HUES64 (cell line): Measurements from ENCODE around the gene RPP40.

Experiments used
- H3K27ac ChIP-seq: 2 replicates; pipeline ENCODE4 v1.7.0; 2013; ENCODE audit warnings: low read depth, low read length, inconsistent platforms
- H3K27me3 ChIP-seq: 2 replicates; pipeline ENCODE4 v1.6.1; 2013; ENCODE audit warnings: mild to moderate bottlenecking, low read length; ENCODE audit not compliant: insufficient read depth
- H3K36me3 ChIP-seq: 2 replicates; pipeline ENCODE4 v1.6.1; 2013; ENCODE audit warnings: mild to moderate bottlenecking, low read length; ENCODE audit not compliant: insufficient read depth
- H3K4me1 ChIP-seq: 2 replicates; pipeline ENCODE4 v1.6.1; 2013; ENCODE audit warnings: mild to moderate bottlenecking, low read length, moderate library complexity; ENCODE audit not compliant: insufficient read depth
- H3K4me3 ChIP-seq: 2 replicates; pipeline ENCODE4 v1.5.1; 2013; ENCODE audit warnings: mild to moderate bottlenecking, low read length, moderate library complexity
- H3K9ac ChIP-seq: 2 replicates; pipeline ENCODE4 v1.6.1; 2013; ENCODE audit warnings: mild to moderate bottlenecking, low read depth, low read length
- H3K9me3 ChIP-seq: 2 replicates; pipeline ENCODE4 v1.6.1; 2013; ENCODE audit warnings: low read depth, low read length; ENCODE audit not compliant: insufficient read depth
- WGBS: fragments of 150-250, 120-280 bp; methylation state at CpG from one replicate; pipeline ENCODE4 v1.1.7; 2013; ENCODE audit warnings: missing lambda C conversion rate; 5-methylcytosine and 5-hydroxymethylcytosine counted together

The RPP40 gene

DNA sequence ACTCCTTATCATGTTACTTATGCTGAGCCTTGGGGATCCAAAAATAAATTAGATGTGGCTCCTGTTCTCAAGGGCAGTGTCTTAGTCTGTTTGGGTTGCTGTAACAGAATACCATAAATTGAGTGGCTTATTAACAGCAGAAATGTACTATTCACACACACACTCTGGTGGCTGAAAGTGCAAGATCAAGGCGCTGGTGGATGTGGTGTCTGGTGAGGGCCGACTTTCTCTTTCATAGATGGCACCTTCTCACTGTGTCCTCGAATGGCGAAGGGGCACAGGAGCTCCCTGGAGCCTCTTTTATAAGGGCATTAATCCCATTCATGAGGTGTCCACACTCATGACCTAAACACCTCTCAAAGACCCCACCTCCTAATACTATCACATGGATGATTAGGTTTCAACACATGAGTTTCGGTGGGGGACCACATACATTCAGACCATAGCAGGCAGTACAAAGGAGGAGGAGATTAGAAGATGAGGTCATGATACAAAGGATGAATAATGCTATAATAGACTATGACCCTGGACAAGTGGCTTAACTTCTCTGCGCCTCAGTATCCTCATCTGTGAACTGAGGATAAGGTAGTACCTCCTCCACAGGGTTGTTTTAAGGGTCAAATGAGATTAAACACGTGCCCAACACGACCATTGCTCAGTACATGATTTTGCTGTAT is 34.1 kb downstream of the RPP40 start:
- Histone ChIP-seq H3K27ac (no peak overlapping the region), H3K4me1 (peaks cover 19% of the 10 kb centered on the region), H3K4me3 (no peak overlapping the region), H3K27me3 (no peaks in the 10 kb centered on the region), H3K36me3 (no peaks in the 10 kb centered on the region), H3K9me3 (no peaks in the 10 kb centered on the region), H3K9ac (no peak overlapping the region)
- 95% methylated on average over 8 of the region's 8 CpGs for WGBS

GRCh38 chr6:4967301-4968030 is 36.4 kb downstream of the RPP40 start:
- H3K4me3 ChIP-seq, result no peak overlapping the region
- no peaks in the 10 kb centered on the region for H3K36me3 ChIP-seq
- H3K9me3 ChIP-seq, result no peaks in the 10 kb centered on the region
- no peak overlapping the region for H3K27ac ChIP-seq
- H3K27me3 ChIP-seq, result no peaks in the 10 kb centered on the region
- WGBS, result 94% methylated on average over 4 of the region's 5 CpGs
- H3K4me1 ChIP-seq, result peaks cover 7% of the 10 kb centered on the region; the same call in 1 of the 2 replicates
- H3K9ac ChIP-seq, result no peak overlapping the region

DNA sequence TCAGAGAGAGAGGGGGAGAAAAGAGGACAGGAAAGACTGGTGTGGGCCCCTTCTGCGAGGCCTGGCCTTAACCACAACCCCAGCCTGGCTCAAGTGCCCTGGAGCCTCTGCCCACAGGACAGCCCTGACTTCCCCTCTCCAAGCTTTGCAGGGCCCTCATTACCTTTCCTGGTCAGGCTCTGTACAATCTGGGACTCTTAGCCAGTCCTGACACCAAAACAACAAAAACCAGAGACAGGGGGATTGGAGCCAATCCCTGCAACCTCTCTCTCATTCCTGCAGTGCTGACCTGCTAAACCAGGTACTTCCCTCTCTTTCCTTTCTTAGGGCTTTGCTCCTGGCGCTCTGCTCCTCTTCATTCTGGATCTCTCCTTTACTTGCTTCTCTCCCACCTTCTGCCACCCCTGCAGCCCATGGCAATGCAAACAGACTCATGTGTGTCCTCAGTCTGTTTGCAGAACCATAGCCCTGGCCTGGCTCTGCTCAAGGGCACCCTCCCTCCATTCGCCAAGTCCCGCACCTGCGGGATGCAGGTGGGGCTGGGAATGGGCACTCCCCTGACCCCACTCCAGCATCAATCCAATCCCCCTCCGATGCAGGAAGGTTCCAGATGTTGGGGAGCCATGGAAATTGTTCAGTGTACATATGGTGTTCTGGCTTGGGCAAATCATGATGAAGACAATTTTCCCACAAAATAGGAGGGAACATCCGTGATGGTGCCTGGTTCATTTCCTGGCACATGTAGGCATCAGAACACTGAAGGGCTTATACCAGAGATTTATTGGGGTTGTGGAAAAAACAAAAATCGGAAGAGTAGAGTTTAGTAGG is 38.1 kb downstream of the RPP40 start:
- no peaks in the 10 kb centered on the region for H3K9me3 ChIP-seq
- no peaks in the 10 kb centered on the region for H3K36me3 ChIP-seq
- H3K9ac ChIP-seq, result no peak overlapping the region
- H3K27me3 ChIP-seq, result no peaks in the 10 kb centered on the region
- no peak overlapping the region for H3K4me3 ChIP-seq
- H3K4me1 ChIP-seq, result peaks cover 7% of the 10 kb centered on the region; the same call in 1 of the 2 replicates
- H3K27ac ChIP-seq, result no peak overlapping the region
- 91% methylated on average over 8 of the region's 8 CpGs for WGBS

DNA sequence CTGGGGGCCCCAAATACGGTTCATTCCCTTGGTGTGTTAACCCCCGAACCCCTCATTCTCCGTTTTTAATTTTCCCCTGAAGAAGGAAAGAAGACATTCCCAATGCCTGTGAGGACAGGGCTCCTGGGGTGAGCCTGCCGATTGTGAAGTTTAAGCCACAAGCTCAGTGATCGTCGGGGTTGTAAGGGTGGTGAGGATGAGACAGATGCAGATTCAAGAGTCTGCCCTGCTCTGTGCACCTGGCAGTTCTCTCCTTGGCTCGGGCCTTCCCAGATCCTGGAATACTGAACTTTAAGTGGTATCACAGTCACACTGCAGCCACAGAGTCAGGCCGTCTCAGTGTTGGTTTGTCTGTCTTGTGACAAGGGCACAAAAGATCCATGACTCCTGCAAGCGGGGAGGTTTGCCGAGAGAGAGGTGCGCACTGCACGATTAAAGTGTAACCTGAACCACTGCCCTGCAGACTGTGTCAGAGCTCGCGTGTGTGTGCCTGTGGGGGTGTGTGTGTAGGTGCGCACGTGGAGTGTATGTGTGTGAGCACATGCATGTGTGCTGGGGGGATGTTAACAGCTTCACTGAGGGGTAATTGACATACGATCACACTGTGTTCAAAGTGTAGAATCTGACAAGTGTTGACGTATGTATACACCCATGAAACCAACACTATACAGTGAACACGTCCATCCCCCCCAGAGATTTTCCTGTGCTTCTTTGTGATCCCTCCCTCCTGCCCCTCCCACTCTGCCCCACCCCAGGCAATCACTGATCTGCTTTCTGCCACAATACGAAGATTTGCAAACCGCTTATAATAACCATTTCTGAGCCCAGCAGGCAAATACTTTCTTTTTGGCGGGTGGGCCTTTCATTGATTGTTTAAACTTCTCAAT is 38.9 kb downstream of the RPP40 start:
- WGBS, result 84% methylated on average over 22 of the region's 22 CpGs
- Histone ChIP-seq H3K9me3 (no peaks in the 10 kb centered on the region), H3K4me1 (peaks cover 7% of the 10 kb centered on the region; the same call in 1 of the 2 replicates), H3K27me3 (no peaks in the 10 kb centered on the region), H3K27ac (no peak overlapping the region), H3K4me3 (no peak overlapping the region), H3K9ac (no peak overlapping the region), H3K36me3 (no peaks in the 10 kb centered on the region)

GRCh38 chr6:4962905-4963304 is 40.9 kb downstream of the RPP40 start:
- Histone ChIP-seq H3K9me3 (no peaks in the 10 kb centered on the region), H3K4me3 (no peak overlapping the region), H3K4me1 (peaks cover 13% of the 10 kb centered on the region), H3K36me3 (no peaks in the 10 kb centered on the region), H3K27me3 (no peaks in the 10 kb centered on the region), H3K9ac (no peak overlapping the region), H3K27ac (no peak overlapping the region)
- WGBS, result 75% methylated on average over 1 of the region's 2 CpGs

DNA sequence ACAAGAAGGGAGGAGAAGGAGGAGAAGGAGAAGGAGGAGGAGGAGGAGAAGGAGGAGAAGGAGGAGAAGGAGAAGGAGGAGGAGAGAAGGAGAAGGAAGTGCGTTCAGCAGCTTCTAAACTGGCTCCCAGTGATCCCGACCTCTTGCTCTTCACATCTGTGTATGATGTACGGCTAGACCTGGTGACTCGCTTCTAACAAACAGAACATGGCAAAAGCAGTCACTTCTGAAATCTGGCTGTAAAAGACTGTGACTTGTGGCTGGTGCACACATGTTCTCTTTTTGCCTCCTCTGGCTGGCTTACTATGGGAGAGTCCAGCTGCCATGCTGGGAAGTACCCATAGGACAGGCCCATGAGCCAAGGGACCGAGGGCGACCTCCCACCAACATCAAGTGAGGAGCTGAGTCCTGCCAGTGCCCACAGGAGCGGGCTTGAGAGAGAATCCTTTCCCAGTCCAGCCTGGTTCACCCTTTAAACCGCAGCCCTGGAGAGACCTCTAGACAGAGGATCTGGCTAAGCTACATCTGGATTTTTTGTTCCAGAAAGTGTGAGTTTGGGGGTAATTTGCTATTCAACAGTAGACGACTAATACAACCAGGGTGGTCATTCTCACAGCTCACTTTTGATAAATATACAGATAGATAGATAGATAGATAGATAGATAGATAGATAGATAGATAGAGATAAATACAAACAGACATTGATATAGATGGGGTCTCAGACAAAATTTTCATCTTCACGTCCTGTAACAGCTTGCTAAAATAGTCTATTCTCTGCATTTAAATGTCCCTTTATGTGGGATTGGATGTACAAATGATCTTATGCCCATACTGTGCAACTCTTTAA is 42.3 kb downstream of the RPP40 start:
- 94% methylated on average over 10 of the region's 10 CpGs for WGBS

GRCh38 chr6:4958624-4959023 is 45.2 kb downstream of the RPP40 start:
- Histone ChIP-seq H3K4me1 (peaks cover 6% of the 10 kb centered on the region), H3K4me3 (no peak overlapping the region), H3K27me3 (no peaks in the 10 kb centered on the region), H3K9ac (no peak overlapping the region), H3K9me3 (no peaks in the 10 kb centered on the region), H3K27ac (no peak overlapping the region), H3K36me3 (peaks cover 25% of the 10 kb centered on the region)
- 90% methylated on average over 2 of the region's 3 CpGs for WGBS

More for the DNA sequence above, 42.3 kb downstream of the RPP40 start:
- no peak overlapping the region for H3K9ac ChIP-seq
- no peaks in the 10 kb centered on the region for H3K36me3 ChIP-seq
- H3K27me3 ChIP-seq, result no peaks in the 10 kb centered on the region
- no peaks in the 10 kb centered on the region for H3K9me3 ChIP-seq
- peaks cover 13% of the 10 kb centered on the region for H3K4me1 ChIP-seq
- no peak overlapping the region for H3K27ac ChIP-seq
- no peak overlapping the region for H3K4me3 ChIP-seq

GRCh38 chr6:4957521-4958231 is 46.2 kb downstream of the RPP40 start:
- Histone ChIP-seq H3K4me3 (no peak overlapping the region), H3K36me3 (peaks cover 30% of the 10 kb centered on the region), H3K27ac (no peak overlapping the region), H3K9ac (no peak overlapping the region), H3K27me3 (no peaks in the 10 kb centered on the region), H3K9me3 (no peaks in the 10 kb centered on the region), H3K4me1 (peaks cover 6% of the 10 kb centered on the region)
- 80% methylated on average over 9 of the region's 9 CpGs for WGBS

DNA sequence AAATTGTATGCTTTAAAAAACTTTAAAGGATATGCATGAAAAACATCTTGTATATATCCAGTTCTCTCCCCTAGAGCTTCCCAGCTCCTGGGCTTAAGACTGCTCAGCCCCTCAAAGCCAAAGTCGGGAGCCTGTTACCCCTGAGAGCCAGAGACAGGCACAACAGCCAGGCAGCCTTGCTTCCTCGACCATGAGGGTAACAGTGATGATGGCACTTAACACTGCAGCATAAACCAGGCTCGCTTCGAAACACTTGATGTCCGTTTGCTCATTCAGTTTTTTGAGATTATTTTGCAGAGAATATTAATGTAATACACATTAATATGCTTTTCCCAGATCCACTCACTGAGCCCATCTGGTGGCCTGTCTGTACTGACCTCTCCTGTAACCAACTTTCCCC is 47.2 kb downstream of the RPP40 start:
- H3K9ac ChIP-seq, result no peak overlapping the region
- H3K27me3 ChIP-seq, result no peaks in the 10 kb centered on the region
- H3K4me3 ChIP-seq, result no peak overlapping the region
- no peaks in the 10 kb centered on the region for H3K9me3 ChIP-seq
- H3K4me1 ChIP-seq, result peaks cover 6% of the 10 kb centered on the region
- 81% methylated on average over 5 of the region's 5 CpGs for WGBS
- peaks cover 40% of the 10 kb centered on the region for H3K36me3 ChIP-seq
- H3K27ac ChIP-seq, result no peak overlapping the region
